Erythroblast (primary cell): ENCODE data around the gene RNF150.

ENCODE experiments used
- GATA1 ChIP-seq: IDR thresholded peaks from 2 replicates; pipeline ENCODE4 v1.6.1; 2011; ENCODE audit warnings: low read depth, mild to moderate bottlenecking, control low read depth, low read length, moderate library complexity
- POLR2A ChIP-seq: IDR thresholded peaks from 2 replicates; pipeline ENCODE4 v1.6.1; 2011; ENCODE audit warnings: mild to moderate bottlenecking, low read length

GRCh38 chr4:140839888-140840790 is 293.1 kb downstream of the RNF150 start:
- TF ChIP-seq POLR2A (no peak), GATA1 (no peak)
